Stimulated activated CD8-positive, alpha-beta memory T cell treated with anti-CD3 and anti-CD28 coated beads, Interleukin-15, amount 100 ng/mL, for 48 hours (primary cell): ENCODE measurements around the gene LRRC7.
"Not testable (repeated sequence)": the region's sequence is repeated elsewhere in the genome, so short reads cannot be mapped to it uniquely, and the experiment has no call there.

Experiments used
- DNase-seq, 2 donors: peaks; one replicate each; pipeline ENCODE4 v3.0.0-alpha.2; 2020; ENCODE audit warnings: low read depth in 2 of 2

Gene LRRC7

GRCh38 chr1:69962452-69962851 lies 394.7 kb downstream of the LRRC7 start:
- not testable (repeated sequence) for DNase-seq

GRCh38 chr1:69967245-69967766 lies 399.6 kb downstream of the LRRC7 start:
- DNase-seq, result no peak

GRCh38 chr1:69976896-69977295 lies 409.2 kb downstream of the LRRC7 start:
- DNase-seq, result no peak

GRCh38 chr1:69982992-69983391 lies 415.3 kb downstream of the LRRC7 start:
- no peak for DNase-seq

GRCh38 chr1:69985376-69985775 lies 417.7 kb downstream of the LRRC7 start:
- no peak for DNase-seq

GRCh38 chr1:69985901-69986439 lies 418.2 kb downstream of the LRRC7 start:
- no peak for DNase-seq

GRCh38 chr1:69987881-69988280 lies 420.2 kb downstream of the LRRC7 start:
- DNase-seq, result no peak

- no peak for DNase-seq
Observed at GRCh38 chr1:69991644-69992043, 423.9 kb downstream of the LRRC7 start.

GRCh38 chr1:69992594-69992993 lies 424.9 kb downstream of the LRRC7 start:
- no peak for DNase-seq

GRCh38 chr1:69993810-69994209 lies 426.1 kb downstream of the LRRC7 start:
- no peak for DNase-seq

- DNase-seq, result no peak
Observed at GRCh38 chr1:69994241-69994640, 426.5 kb downstream of the LRRC7 start.

GRCh38 chr1:69998847-69999246 lies 431.1 kb downstream of the LRRC7 start:
- DNase-seq, result no peak

GRCh38 chr1:70003211-70003908 lies 435.6 kb downstream of the LRRC7 start:
- DNase-seq, result no peak

- no peak for DNase-seq
Observed at GRCh38 chr1:70005386-70006034, 437.8 kb downstream of the LRRC7 start.

GRCh38 chr1:70008660-70009059 lies 440.9 kb downstream of the LRRC7 start:
- DNase-seq, result no peak

- DNase-seq, result no peak
Observed at GRCh38 chr1:70017770-70018169, 450.0 kb downstream of the LRRC7 start.

GRCh38 chr1:70024272-70024671 lies 456.6 kb downstream of the LRRC7 start:
- DNase-seq, result no peak

GRCh38 chr1:70025052-70025451 lies 457.3 kb downstream of the LRRC7 start:
- DNase-seq, result no peak

GRCh38 chr1:70025846-70026245 lies 458.1 kb downstream of the LRRC7 start:
- DNase-seq, result no peak

GRCh38 chr1:70033266-70033873 lies 465.6 kb downstream of the LRRC7 start:
- no peak for DNase-seq

- DNase-seq, result no peak
Observed at GRCh38 chr1:70033936-70034335, 466.2 kb downstream of the LRRC7 start.

GRCh38 chr1:70034403-70034802 lies 466.7 kb downstream of the LRRC7 start:
- DNase-seq, result no peak

GRCh38 chr1:70038025-70038424 lies 470.3 kb downstream of the LRRC7 start:
- DNase-seq, result no peak
